ENCODE data around the gene CORO2B. TPM values are rescaled to one million over a fixed set of nuclear protein-coding genes. Genes with fewer than 3 reads are reported as not detected.

CORO2B gene
- total RNA-seq, 5 donors from 2014 or later (not counting 1 experiment from before 2014, with no cell fraction given): 0.06 to 0.39 (median 0.09) TPM; not detected in 2

GRCh38 chr15:68676011-68676605 is 97.3 kb downstream of the CORO2B start:
- ATAC-seq (replicated peaks in 1 of 4) (no peak), DNase-seq (no peak)
- ChIA-PET CTCF (no interaction called here), POLR2A (no interaction called here)
- no peak overlapping the region for H3K4me3 ChIP-seq (ENCODE audit: control insufficient read depth in 1 of 2, extremely low read depth in 1 of 2, low read length in 1 of 2)
- peaks cover 3 to 8% (median 6%) of the 10 kb centered on the region in 3 donors for H3K4me1 Mint-ChIP-seq
- peaks cover 0 to 6% of the 10 kb centered on the region in 2 experiments for H3K4me1 ChIP-seq (ENCODE audit: control insufficient read depth in 1 of 2, extremely low read depth in 1 of 2, insufficient read depth in 2 of 2, low read length in 2 of 2)
- H3K36me3 Mint-ChIP-seq: no peaks in the 10 kb centered on the region
- 94% methylated on average over 5 of the region's 7 CpGs for WGBS (ENCODE audit: insufficient coverage)
- no peaks in the 10 kb centered on the region for H3K36me3 ChIP-seq (ENCODE audit: control insufficient read depth in 2 of 2, extremely low read depth in 1 of 2, insufficient read depth in 1 of 2, low read length in 1 of 2)
- H3K9me3 Mint-ChIP-seq: no peaks in the 10 kb centered on the region
- H3K27ac Mint-ChIP-seq: no peak overlapping the region
- no peaks in the 10 kb centered on the region for H3K9me3 ChIP-seq
- no peak overlapping the region for H3K27ac ChIP-seq (ENCODE audit: low read length)
- peaks cover 20% of the 10 kb centered on the region in 2 donors for H3K27me3 Mint-ChIP-seq
- H3K27me3 ChIP-seq (replicated peaks in 1 of 2; ENCODE audit: control insufficient read depth in 2 of 2, extremely low read depth in 1 of 2, insufficient read depth in 2 of 2, low read length in 1 of 2): peaks cover 0 to 30% of the 10 kb centered on the region in 2 experiments
- H3K4me3 Mint-ChIP-seq: no peak overlapping the region

GRCh38 chr15:68676926-68677325 is 98.1 kb downstream of the CORO2B start:
- H3K9me3 ChIP-seq: no peaks in the 10 kb centered on the region
- H3K27ac ChIP-seq (ENCODE audit: low read length): no peak overlapping the region
- DNase-seq (no peak), ATAC-seq (replicated peaks in 1 of 4) (no peak)
- H3K4me1 Mint-ChIP-seq: peaks cover 3 to 8% (median 6%) of the 10 kb centered on the region in 3 donors
- H3K4me1 ChIP-seq (ENCODE audit: control insufficient read depth in 1 of 2, extremely low read depth in 1 of 2, insufficient read depth in 2 of 2, low read length in 2 of 2): peaks cover 0 to 6% of the 10 kb centered on the region in 2 experiments
- ChIA-PET POLR2A (no interaction called here), CTCF (no interaction called here)
- WGBS (ENCODE audit: insufficient coverage): 80% methylated on average over 1 of the region's 4 CpGs
- no peak overlapping the region for H3K4me3 Mint-ChIP-seq
- H3K27ac Mint-ChIP-seq: no peak overlapping the region
- H3K27me3 Mint-ChIP-seq: peaks cover 12 to 15% of the 10 kb centered on the region in 2 donors
- H3K4me3 ChIP-seq (ENCODE audit: control insufficient read depth in 1 of 2, extremely low read depth in 1 of 2, low read length in 1 of 2): no peak overlapping the region
- peaks cover 0 to 30% of the 10 kb centered on the region in 2 experiments for H3K27me3 ChIP-seq (replicated peaks in 1 of 2; ENCODE audit: control insufficient read depth in 2 of 2, extremely low read depth in 1 of 2, insufficient read depth in 2 of 2, low read length in 1 of 2)
- H3K9me3 Mint-ChIP-seq: no peaks in the 10 kb centered on the region
- no peaks in the 10 kb centered on the region for H3K36me3 ChIP-seq (ENCODE audit: control insufficient read depth in 2 of 2, extremely low read depth in 1 of 2, insufficient read depth in 1 of 2, low read length in 1 of 2)
- H3K36me3 Mint-ChIP-seq: no peaks in the 10 kb centered on the region

GRCh38 chr15:68677996-68678395 is 99.2 kb downstream of the CORO2B start:
- CTCF ChIA-PET: no interaction called here
- H3K4me3 ChIP-seq (ENCODE audit: control insufficient read depth in 1 of 2, extremely low read depth in 1 of 2, low read length in 1 of 2): no peak overlapping the region

GRCh38 chr15:68678746-68679145 is 100.0 kb downstream of the CORO2B start:
- H3K27me3 ChIP-seq (replicated peaks in 1 of 2; ENCODE audit: control insufficient read depth in 2 of 2, extremely low read depth in 1 of 2, insufficient read depth in 2 of 2, low read length in 1 of 2): peaks cover 0 to 23% of the 10 kb centered on the region in 2 experiments
- ChIA-PET CTCF (interaction anchor here in 1 of 2 donors (0.6 kb wide), 1 partner anchor 16 kb away, joined by 3 read pairs; no protein-coding TSS in a partner anchor), POLR2A (no interaction called here)
- no peaks in the 10 kb centered on the region for H3K9me3 ChIP-seq
- Mint-ChIP-seq H3K4me3 (no peak overlapping the region), H3K4me1 (peaks cover 2 to 5% (median 4%) of the 10 kb centered on the region in 3 donors), H3K36me3 (no peaks in the 10 kb centered on the region), H3K27me3 (peaks cover 3 to 7% of the 10 kb centered on the region in 2 donors), H3K27ac (no peak overlapping the region), H3K9me3 (no peaks in the 10 kb centered on the region)
- no peak overlapping the region for H3K4me3 ChIP-seq (ENCODE audit: control insufficient read depth in 1 of 2, extremely low read depth in 1 of 2, low read length in 1 of 2)
- WGBS (ENCODE audit: insufficient coverage): 57% methylated on average over 1 of the region's 5 CpGs
- ATAC-seq (replicated peaks in 1 of 4) (no peak), DNase-seq (no peak)
- peaks cover 0 to 6% of the 10 kb centered on the region in 2 experiments for H3K4me1 ChIP-seq (ENCODE audit: control insufficient read depth in 1 of 2, extremely low read depth in 1 of 2, insufficient read depth in 2 of 2, low read length in 2 of 2)
- H3K27ac ChIP-seq (ENCODE audit: low read length): no peak overlapping the region
- no peaks in the 10 kb centered on the region for H3K36me3 ChIP-seq (ENCODE audit: control insufficient read depth in 2 of 2, extremely low read depth in 1 of 2, insufficient read depth in 1 of 2, low read length in 1 of 2)

More at GRCh38 chr15:68677996-68678395, 99.2 kb downstream of the CORO2B start:
- Histone ChIP-seq H3K36me3 (ENCODE audit: control insufficient read depth in 2 of 2, extremely low read depth in 1 of 2, insufficient read depth in 1 of 2, low read length in 1 of 2) (no peaks in the 10 kb centered on the region), H3K4me1 (ENCODE audit: control insufficient read depth in 1 of 2, extremely low read depth in 1 of 2, insufficient read depth in 2 of 2, low read length in 2 of 2) (peaks cover 0 to 6% of the 10 kb centered on the region in 2 experiments), H3K9me3 (no peaks in the 10 kb centered on the region), H3K27ac (ENCODE audit: low read length) (no peak overlapping the region), H3K27me3 (replicated peaks in 1 of 2; ENCODE audit: control insufficient read depth in 2 of 2, extremely low read depth in 1 of 2, insufficient read depth in 2 of 2, low read length in 1 of 2) (peaks cover 0 to 28% of the 10 kb centered on the region in 2 experiments)
- POLR2A ChIA-PET: no interaction called here
- Mint-ChIP-seq H3K27me3 (peaks cover 5 to 9% of the 10 kb centered on the region in 2 donors), H3K36me3 (no peaks in the 10 kb centered on the region), H3K4me3 (no peak overlapping the region), H3K4me1 (peaks cover 3 to 6% (median 6%) of the 10 kb centered on the region in 3 donors), H3K27ac (no peak overlapping the region), H3K9me3 (no peaks in the 10 kb centered on the region)
- DNase-seq (no peak), ATAC-seq (replicated peaks in 1 of 4) (no peak)
- WGBS (ENCODE audit: insufficient coverage): 73% methylated on average over 2 of the region's 3 CpGs

- H3K27ac Mint-ChIP-seq: no peak overlapping the region
- ChIA-PET CTCF (interaction anchor here in 1 of 2 donors (0.6 kb wide), 1 partner anchor 16 kb away, joined by 3 read pairs; no protein-coding TSS in a partner anchor), POLR2A (no interaction called here)
- WGBS (ENCODE audit: insufficient coverage): no CpG with 5 or more reads among the region's 3 CpGs
- H3K36me3 Mint-ChIP-seq: no peaks in the 10 kb centered on the region
- Histone ChIP-seq H3K36me3 (ENCODE audit: control insufficient read depth in 2 of 2, extremely low read depth in 1 of 2, insufficient read depth in 1 of 2, low read length in 1 of 2) (no peaks in the 10 kb centered on the region), H3K4me1 (ENCODE audit: control insufficient read depth in 1 of 2, extremely low read depth in 1 of 2, insufficient read depth in 2 of 2, low read length in 2 of 2) (peaks cover 0 to 1% of the 10 kb centered on the region in 2 experiments), H3K27ac (ENCODE audit: low read length) (no peak overlapping the region), H3K27me3 (replicated peaks in 1 of 2; ENCODE audit: control insufficient read depth in 2 of 2, extremely low read depth in 1 of 2, insufficient read depth in 2 of 2, low read length in 1 of 2) (peaks cover 0 to 19% of the 10 kb centered on the region in 2 experiments), H3K9me3 (no peaks in the 10 kb centered on the region), H3K4me3 (ENCODE audit: control insufficient read depth in 1 of 2, extremely low read depth in 1 of 2, low read length in 1 of 2) (no peak overlapping the region)
- peaks cover 0 to 2% (median 0%) of the 10 kb centered on the region in 3 donors for H3K4me1 Mint-ChIP-seq
- H3K4me3 Mint-ChIP-seq: no peak overlapping the region
- DNase-seq: no peak
- no peaks in the 10 kb centered on the region for H3K9me3 Mint-ChIP-seq
- H3K27me3 Mint-ChIP-seq: peaks cover 3 to 4% of the 10 kb centered on the region in 2 donors
- no peak for ATAC-seq (replicated peaks in 1 of 4)
Observed at GRCh38 chr15:68679161-68679560, 100.4 kb downstream of the CORO2B start.

GRCh38 chr15:68679961-68680371 is 101.2 kb downstream of the CORO2B start:
- Mint-ChIP-seq H3K4me1 (no peaks in the 10 kb centered on the region), H3K9me3 (no peaks in the 10 kb centered on the region), H3K36me3 (no peaks in the 10 kb centered on the region), H3K27me3 (peaks cover 0 to 4% of the 10 kb centered on the region in 2 donors), H3K4me3 (no peak overlapping the region), H3K27ac (no peak overlapping the region)
- Histone ChIP-seq H3K36me3 (ENCODE audit: control insufficient read depth in 2 of 2, extremely low read depth in 1 of 2, insufficient read depth in 1 of 2, low read length in 1 of 2) (no peaks in the 10 kb centered on the region), H3K9me3 (no peaks in the 10 kb centered on the region), H3K27me3 (replicated peaks in 1 of 2; ENCODE audit: control insufficient read depth in 2 of 2, extremely low read depth in 1 of 2, insufficient read depth in 2 of 2, low read length in 1 of 2) (peaks cover 0 to 14% of the 10 kb centered on the region in 2 experiments), H3K4me3 (ENCODE audit: control insufficient read depth in 1 of 2, extremely low read depth in 1 of 2, low read length in 1 of 2) (no peak overlapping the region), H3K4me1 (ENCODE audit: control insufficient read depth in 1 of 2, extremely low read depth in 1 of 2, insufficient read depth in 2 of 2, low read length in 2 of 2) (no peaks in the 10 kb centered on the region), H3K27ac (ENCODE audit: low read length) (no peak overlapping the region)
- CTCF ChIA-PET: no interaction called here
- no peak for ATAC-seq (replicated peaks in 1 of 4)
- POLR2A ChIA-PET: no interaction called here
- no peak for DNase-seq
- WGBS (ENCODE audit: insufficient coverage): no CpG with 5 or more reads among the region's 4 CpGs
